ENCODE data around the gene KCND3.

The KCND3 gene

DNA sequence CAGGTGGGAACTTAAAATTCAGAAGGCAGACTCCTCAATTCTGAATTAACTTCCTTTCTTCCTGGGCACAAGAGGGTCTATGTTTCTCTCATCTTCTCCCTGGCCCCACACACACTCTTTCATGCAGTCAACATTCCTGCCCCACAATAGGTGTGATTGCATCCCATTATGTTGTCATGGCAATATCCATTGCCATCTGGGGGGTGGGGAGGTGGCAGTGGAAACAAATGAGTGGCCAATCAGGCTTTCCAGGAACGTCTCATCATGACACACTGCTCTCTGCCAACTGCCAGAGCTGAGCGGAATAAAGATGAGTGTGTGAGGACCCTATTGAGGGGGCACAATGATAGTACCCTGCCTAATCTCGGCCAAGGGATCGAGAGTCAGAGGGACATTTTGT is 80.4 kb downstream of the KCND3 start:
- no peak for DNase-seq

DNA sequence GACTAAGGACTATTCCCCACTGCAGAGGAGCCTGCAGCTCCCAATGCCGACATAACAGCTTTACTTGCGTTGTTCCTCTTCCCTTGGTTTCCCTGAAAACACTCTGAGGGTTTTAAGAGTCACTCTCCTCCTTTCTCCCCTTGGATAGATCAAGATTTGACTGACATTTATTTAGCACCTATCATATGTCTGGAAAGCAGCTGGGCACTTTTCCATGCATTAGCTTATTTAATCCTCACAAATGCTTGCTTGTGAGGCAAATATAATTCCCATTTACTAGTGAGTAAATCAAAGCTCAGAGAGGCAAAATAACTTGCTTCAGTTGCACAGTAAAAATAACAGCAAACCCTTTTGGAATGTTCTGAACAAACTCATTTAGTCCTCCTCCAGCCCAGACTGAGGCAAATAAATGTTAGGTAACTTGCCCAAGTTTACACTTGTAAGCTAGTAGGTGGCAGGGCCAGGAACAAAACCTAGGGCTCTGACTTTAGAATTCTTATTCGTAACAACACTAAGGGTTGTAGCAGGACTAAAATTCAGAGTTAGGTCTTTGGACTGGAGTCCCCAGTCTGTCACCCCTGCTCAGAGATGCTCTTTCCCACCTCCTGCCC is 81.4 kb downstream of the KCND3 start:
- DNase-seq = no peak

DNA sequence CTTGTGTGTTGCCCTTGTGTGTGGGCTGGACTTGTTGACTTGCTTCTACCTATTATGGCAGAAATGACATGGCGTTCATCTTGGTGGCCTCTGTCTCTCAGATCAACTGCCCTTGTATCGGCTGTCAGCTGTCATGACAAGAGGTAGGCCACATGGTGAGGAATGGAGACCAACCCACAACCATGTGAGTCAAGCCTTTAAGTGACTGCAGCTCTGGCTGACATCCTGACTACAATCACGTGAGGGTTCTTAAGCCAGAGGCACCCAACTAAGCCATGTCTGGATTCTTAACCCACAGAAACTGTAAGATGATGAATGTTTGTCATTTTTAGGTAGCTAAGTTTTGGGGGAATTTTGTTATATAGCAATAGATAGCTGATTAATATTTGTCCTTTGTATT is 82.1 kb downstream of the KCND3 start:
- no peak for DNase-seq

DNA sequence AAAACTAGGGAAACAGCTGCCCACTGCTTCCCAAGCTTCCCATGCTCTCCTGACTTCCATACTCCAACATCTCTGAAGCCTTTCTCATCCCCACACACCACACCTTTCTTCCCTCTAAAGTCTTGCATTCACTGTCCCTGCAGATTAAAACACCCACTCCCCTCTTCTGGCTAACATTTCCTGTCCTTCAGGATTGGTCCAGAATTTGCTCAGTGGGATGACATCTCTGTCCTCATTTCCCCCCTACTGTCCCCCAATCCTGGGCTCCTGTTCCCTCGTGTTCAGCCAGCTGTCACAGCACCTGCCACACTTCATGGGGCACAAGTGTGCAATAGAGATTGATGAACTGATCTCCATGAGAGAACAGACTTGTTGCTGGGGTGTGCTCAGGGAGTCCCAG is 82.7 kb downstream of the KCND3 start:
- no peak for DNase-seq

- no peak for DNase-seq
These were observed 83.4 kb downstream of the KCND3 start for GRCh38 chr1:111906111-111906510.

DNA sequence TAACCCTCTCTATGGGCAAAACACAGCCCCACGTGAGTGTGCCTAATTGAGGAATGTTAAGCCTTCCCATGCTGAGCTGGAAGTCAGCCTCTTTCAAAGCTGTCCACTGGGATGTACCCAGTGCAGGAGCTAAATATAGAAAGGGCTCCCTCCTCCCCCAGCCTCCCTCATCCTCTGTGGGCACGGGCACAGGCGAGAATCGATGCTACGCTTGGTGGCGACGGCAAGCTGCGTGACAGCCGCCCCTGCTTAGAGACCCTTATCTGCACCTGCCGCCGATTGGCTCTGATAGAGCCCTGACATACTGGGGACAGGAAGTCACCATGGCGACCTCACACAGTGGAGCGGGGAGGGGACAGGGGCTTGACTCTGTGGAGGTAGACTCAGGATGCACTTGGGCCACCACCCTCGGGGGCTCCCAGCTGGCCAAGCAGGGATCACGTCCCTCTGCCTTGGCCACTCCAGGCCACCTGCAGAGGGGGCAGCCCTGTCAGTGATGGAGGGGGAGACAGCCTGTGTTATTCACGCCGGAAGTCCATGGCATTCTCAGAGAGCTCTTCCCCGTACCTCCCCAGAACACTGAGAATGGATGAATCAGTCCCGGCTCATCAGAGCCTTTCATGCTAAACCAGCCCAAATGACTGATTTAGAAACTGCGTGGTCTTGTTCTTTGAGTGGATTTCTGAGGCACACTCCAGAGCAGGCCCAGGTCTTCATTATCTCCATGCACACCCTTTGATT is 84.8 kb downstream of the KCND3 start:
- DNase-seq = no peak

GRCh38 chr1:111903871-111904449 is 85.5 kb downstream of the KCND3 start:
- no peak for DNase-seq

- DNase-seq = no peak
These were observed 86.2 kb downstream of the KCND3 start for GRCh38 chr1:111903148-111903870.

GRCh38 chr1:111895469-111895868 is 94.0 kb downstream of the KCND3 start:
- DNase-seq = no peak

DNA sequence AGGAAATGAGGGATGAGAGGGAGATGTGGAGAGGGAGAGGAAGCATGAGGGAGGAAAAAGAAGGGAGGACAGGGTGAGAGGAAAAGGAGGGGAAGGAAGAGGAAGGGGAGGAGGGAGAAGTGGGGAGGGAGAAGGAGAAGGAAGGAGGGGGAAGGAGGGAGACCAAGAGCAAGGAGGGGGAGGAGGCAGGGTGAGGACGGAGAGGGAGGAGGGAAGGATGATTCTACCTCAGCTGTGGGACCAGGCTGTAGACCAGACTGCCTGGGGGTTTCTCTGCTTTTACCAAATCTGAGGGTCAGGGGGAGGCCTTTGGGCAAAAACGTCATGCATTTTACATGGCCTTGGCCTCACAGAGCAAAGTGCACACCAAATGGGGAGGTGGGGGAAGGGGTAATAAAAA is 94.5 kb downstream of the KCND3 start:
- no peak for DNase-seq

GRCh38 chr1:111894497-111894896 is 95.0 kb downstream of the KCND3 start:
- no peak for DNase-seq

DNA sequence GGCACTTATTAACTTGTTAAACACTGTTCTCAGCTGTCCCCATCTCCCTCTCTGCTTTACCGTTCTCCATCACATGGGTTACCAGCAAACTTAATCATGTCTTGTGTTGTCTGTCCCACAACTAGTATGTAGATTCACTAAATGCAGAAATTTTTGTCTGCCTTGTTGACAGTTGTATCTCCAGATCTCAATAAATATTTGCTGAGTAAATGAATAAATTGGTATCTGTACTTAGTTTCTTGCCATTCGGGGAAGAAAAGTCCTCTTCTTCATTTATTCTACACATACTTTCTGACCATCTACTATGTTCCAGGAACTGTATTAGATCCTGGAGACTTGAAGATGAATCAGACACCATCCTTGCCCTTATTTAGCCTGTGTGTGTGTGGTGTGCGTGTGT is 97.9 kb downstream of the KCND3 start:
- no peak for DNase-seq

DNA sequence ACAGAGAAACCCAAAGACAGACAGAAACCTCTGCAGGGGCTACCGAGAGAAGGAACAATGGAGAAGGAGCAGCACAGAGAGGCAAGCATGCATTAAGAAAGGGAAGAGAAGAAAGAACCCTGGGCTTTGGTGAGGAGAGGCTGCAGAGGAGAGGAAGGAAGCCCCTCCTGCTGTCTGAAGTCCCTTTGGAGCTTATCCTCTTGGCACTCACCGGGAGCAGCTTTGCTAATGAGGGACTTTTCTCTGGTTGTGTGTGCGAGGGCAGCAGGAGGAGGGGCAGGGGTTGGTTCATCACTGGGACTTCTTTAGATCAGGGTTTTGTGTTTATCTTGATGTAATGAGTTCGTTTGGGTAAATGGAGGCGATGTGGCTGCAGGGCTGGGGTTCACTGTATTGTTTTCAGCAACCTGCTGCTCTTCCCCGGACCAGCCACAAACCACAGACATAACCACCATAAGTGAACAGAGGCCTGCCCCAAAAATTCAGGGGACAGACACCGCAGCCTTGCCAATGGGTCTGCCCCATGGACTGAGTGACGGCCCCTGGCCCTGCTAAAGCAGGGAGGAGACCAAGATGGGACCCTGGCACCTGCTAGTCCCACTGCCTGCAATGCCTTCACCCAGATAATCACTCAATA is 100.6 kb downstream of the KCND3 start:
- DNase-seq = no peak

GRCh38 chr1:111887875-111888274 is 101.6 kb downstream of the KCND3 start:
- DNase-seq = no peak

DNA sequence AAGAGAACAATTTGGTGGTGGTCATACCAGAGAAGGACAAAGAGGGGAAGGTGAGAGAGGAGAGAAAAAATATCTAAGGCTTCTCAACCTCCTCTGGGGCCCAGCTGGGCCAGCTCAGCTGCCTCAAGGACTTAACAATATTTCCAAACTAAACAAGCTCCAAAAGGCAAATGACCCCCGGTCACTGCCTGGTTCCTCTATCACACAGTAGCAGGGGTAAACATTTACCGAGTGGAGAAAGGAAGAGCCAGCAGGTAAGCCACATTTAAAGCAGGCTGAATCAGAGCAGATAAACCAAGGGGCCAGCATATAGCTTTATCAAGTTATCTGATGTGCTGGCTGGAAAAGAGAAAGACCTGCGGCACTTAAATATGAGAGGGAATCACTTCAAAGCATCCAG is 102.1 kb downstream of the KCND3 start:
- no peak for DNase-seq

DNA sequence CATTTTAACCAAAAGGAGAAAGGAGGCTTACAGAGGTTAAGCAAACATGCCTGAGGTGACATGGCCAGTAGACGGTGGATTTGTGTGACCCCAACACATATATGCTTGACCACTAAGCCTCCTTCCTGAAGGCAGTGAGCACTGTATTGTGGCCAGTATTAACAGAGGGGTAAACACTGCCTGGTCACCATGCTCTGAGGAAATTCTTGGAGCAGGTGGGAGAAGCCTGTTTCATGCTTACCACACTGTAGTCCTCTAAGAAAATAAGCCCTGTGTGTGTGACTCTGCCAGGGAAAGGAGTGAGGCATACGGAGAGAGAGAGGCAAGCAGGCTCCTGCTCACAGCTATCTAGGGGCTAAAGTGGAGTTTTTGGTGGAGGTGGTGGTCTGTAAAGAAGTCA is 102.7 kb downstream of the KCND3 start:
- DNase-seq = no peak

GRCh38 chr1:111884772-111885443 is 104.6 kb downstream of the KCND3 start:
- DNase-seq = no peak

GRCh38 chr1:111882986-111883560 is 106.4 kb downstream of the KCND3 start:
- no peak for DNase-seq

GRCh38 chr1:111882559-111882958 is 106.9 kb downstream of the KCND3 start:
- no peak for DNase-seq

GRCh38 chr1:111880881-111881837 is 108.3 kb downstream of the KCND3 start:
- DNase-seq = no peak

GRCh38 chr1:111879081-111879480 is 110.4 kb downstream of the KCND3 start:
- DNase-seq = no peak
